Iris pigment epithelial cell (primary cell): ENCODE results near the gene ALDH3B1.

Experiments
- DNase-seq: peaks from one replicate; pipeline ENCODE4 v3.0.0-alpha.2; 2011; ENCODE audit warnings: low read depth

Gene ALDH3B1

GRCh38 chr11:68013611-68014156 lies 3.6 kb downstream of the ALDH3B1 start:
- no peak for DNase-seq

- peak; percentile 83 for DNase-seq
Observed at GRCh38 chr11:68014157-68014946, 4.2 kb downstream of the ALDH3B1 start.

- no peak for DNase-seq
Observed at GRCh38 chr11:68014947-68015447, 4.9 kb downstream of the ALDH3B1 start.

GRCh38 chr11:68015467-68015866 lies 5.3 kb downstream of the ALDH3B1 start:
- no peak for DNase-seq

GRCh38 chr11:68016161-68016903 lies 6.2 kb downstream of the ALDH3B1 start:
- DNase-seq, result no peak

GRCh38 chr11:68016904-68017817 lies 7.0 kb downstream of the ALDH3B1 start:
- no peak for DNase-seq

- DNase-seq, result no peak
Observed at GRCh38 chr11:68017980-68018729, 8.0 kb downstream of the ALDH3B1 start.

- DNase-seq, result no peak
Observed at GRCh38 chr11:68018730-68019190, 8.6 kb downstream of the ALDH3B1 start.

GRCh38 chr11:68019486-68019885 lies 9.4 kb downstream of the ALDH3B1 start:
- DNase-seq, result no peak

- DNase-seq, result no peak
Observed at GRCh38 chr11:68020575-68020974, 10.4 kb downstream of the ALDH3B1 start.

- DNase-seq, result no peak
Observed at GRCh38 chr11:68021167-68021787, 11.2 kb downstream of the ALDH3B1 start.

GRCh38 chr11:68022531-68022930 lies 12.4 kb downstream of the ALDH3B1 start:
- no peak for DNase-seq

GRCh38 chr11:68024508-68024907 lies 14.4 kb downstream of the ALDH3B1 start:
- DNase-seq, result no peak

- DNase-seq, result no peak
Observed at GRCh38 chr11:68025047-68025446, 14.9 kb downstream of the ALDH3B1 start.

GRCh38 chr11:68026391-68027105 lies 16.4 kb downstream of the ALDH3B1 start:
- no peak for DNase-seq

GRCh38 chr11:68027667-68028066 lies 17.5 kb downstream of the ALDH3B1 start:
- no peak for DNase-seq

GRCh38 chr11:68028802-68029545 lies 18.8 kb downstream of the ALDH3B1 start:
- no peak for DNase-seq

- DNase-seq, result peak; percentile 99
Observed at GRCh38 chr11:68030318-68031143, 20.4 kb downstream of the ALDH3B1 start, which contains the start of gene NDUFS8. Gene NDUFS8 (plus strand): TSS chr11:68030681. CDS start chr11:68032152, 1,471 bp downstream.
